ENCODE data around the gene CXCR3.

- TF ChIP-seq CTCF (IDR thresholded peaks at IDR 0.05) (no peak), POLR2A (IDR thresholded peaks at IDR 0.05) (no peak)
Observed at GRCh38 chrX:71581210-71581609, 37.1 kb downstream of the CXCR3 start.
